ENCODE results near the gene DNAJC6.

DNAJC6 gene

GRCh38 chr1:65297706-65298105 lies 11.6 kb upstream of the DNAJC6 start:
- DNase-seq: no peak

GRCh38 chr1:65299328-65299727 lies 10.0 kb upstream of the DNAJC6 start:
- no peak for DNase-seq

- DNase-seq: no peak
These were observed 501 bp upstream of the DNAJC6 start for GRCh38 chr1:65308781-65309303.

DNA sequence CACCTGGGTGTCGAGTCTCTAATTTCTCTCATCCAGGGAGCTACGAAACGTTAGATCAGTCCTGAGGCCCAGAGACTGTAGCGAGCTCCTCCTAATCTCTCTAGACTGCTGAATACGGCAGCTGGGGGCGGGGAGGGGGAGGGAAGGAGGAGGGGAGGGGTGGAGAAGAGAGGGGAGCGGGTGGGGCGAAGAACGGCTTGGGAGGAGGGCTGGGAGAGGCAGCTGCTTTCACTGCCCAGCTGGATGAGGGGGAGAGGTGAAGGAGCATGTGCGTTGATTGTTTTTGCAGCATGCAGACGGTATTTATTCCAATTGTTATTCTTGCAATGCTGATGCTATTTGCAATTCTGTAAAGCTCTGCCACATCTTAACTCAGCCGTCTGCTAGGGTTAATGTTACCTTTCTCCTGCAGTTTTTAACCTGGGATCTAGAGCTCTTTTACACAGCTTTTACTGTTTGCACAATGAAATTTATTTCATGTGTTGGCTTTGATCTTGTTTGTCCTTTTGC lies 790 bp downstream of the DNAJC6 start:
- DNase-seq: no peak

DNA sequence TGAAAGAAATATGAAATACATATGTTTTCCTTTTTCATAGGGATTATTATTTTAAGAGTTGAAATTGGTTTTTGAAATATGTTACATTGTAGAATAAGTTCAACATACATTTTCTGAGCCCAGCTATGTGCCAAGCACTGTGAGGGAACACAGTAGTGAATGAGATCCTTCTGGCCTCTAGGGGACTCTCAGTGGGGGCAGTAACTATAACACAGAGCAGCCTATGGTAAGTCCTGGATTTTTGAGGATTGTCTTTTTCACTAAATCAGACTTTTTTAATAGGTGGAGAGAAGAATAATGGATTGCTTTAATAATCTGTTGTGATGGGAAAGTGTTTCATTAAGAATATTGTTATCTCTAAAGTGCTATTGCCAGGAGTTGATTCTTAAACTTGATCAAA lies 2.4 kb downstream of the DNAJC6 start:
- no peak for DNase-seq

- no peak for DNase-seq
These were observed 6.9 kb downstream of the DNAJC6 start for GRCh38 chr1:65316233-65316632.

DNA sequence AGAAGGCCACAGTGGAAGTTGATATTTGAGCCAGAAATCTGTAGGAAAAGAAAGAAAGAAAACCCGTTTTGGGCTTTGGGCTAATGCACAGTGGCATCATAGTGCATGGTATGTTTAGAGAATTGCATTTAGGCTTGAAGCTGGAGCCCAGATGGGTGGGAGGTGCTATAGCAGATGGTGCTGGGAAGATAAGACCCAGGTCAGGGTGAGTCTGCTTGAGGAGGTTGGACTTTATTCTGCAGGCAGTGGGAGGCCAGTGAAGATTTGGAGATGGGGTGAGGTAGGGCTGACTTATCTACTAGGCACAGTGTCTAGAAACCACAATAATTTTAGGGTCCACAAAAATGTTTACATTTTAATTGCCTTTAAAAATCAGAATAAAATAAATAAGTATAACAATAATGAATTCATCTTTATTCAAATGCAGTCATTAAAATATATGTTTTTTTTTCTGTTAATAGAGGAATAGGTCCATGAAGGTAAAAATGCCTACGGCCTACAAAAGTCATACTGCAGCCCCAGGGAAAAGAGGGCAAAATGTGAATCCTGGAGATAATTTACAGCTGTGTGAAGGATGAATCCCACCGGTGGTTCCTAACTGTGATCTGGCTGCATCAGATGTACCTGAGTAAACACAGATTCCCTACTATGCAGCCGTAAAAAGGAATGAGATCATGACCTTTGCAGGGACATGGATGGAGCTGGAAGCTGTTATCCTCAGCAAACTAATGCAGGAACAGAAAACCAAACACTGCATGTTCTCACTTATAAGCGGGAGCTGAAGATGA lies 8.7 kb downstream of the DNAJC6 start:
- no peak for DNase-seq

DNA sequence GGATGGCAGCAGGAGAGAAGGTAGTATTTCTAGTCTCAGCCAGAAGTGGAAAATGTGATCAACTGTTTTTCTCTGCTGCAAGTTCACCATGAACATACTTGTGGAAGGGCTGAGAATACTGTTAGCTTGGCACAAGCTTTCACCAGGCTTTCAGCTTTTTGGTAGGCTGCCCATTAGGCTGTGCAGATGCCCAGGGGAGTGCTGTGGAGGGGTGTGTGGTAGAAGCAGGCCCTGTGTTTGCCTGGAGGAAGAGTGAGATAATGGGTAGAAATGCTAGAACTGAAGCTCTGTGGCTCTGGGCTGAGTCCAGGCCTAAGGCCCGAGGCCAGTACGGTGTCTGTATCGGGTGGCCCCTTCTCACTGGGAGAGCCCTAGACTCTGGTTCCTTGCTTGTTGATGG lies 9.8 kb downstream of the DNAJC6 start:
- DNase-seq: no peak

DNA sequence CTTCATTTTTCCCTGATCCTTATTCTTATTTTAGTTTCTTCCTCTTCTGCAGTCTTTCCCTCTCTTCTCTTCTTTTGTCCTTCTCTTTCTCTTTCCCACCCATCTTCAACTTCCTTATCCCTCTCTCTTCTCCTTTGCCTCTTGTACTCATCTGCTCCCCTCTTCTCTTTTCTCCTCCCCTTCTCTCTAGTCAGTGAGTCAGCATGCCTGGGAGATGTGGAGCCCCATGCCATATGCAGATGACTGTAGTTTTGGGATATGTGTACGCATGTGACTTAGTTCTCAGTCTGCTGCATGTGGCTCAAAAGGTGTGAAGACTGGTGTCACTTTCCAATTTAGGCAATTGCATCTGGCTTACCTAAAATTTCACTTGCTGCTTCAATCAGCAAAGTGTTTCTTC lies 10.4 kb downstream of the DNAJC6 start:
- DNase-seq: no peak

- no peak for DNase-seq
These were observed 12.5 kb downstream of the DNAJC6 start for GRCh38 chr1:65321879-65322278.

DNA sequence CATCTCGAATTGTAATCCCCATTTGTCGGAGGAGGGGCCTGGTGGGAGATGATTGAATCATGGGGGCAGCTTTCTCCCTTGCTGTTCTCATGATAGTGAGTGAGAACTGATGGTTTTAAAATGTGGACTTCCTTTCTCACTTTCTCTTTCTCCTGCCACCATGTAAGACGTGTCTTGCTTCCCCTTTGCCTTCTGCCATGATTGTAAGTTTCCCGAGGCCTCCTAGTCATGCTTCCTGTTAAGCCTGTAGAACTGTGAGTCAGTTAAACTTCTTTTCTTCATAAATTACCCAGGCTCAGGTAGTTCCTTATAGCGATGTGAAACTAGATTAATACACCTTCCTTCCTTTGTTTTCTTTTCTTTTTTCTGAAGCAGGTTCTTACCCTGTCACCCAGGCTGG lies 13.9 kb downstream of the DNAJC6 start:
- DNase-seq: no peak

GRCh38 chr1:65330021-65330420 lies 20.7 kb downstream of the DNAJC6 start:
- no peak for DNase-seq

DNA sequence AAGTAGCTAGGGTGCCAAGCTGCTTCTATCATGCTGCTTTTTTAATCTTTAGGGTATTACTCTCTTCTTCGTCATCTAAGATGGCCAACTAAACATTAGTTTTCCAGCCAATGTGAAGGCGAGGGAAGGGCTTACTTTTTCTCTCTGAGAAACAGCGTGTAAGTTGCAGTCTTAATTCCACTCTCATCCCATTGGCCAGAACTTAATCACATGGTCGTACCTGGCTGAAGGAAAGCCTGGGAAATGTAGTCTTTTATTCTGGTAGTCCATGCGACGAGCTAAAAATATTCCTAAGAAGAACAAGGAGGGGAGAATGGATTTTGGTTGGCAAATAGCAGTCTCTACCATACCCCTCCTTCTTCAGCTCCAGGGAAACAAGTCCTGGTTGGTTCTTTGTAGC lies 21.5 kb downstream of the DNAJC6 start:
- no peak for DNase-seq

- DNase-seq: no peak
These were observed 23.5 kb downstream of the DNAJC6 start for GRCh38 chr1:65332821-65333220.

DNA sequence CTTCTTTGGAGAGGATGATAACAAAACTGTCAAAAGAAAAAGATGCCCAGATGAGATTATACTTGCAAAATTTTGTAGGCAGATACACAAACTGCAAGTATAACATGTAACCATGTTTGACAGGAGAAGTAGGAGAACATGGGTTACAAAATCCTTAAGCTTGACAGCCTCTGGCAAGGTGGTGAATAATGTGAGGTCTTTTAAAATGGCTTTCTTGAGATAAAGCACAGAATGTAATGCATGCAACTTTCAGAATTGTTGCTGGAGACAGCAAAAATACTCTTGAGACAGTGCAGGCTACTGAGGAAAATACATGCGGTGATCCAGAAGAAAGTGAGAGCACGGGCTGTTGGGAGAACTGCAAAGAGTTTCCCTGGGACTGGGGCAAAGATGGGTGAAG lies 24.7 kb downstream of the DNAJC6 start:
- DNase-seq: no peak

- DNase-seq: no peak
These were observed 30.6 kb downstream of the DNAJC6 start for GRCh38 chr1:65339866-65340468.

- DNase-seq: no peak
These were observed 32.0 kb downstream of the DNAJC6 start for GRCh38 chr1:65341381-65341780.

DNA sequence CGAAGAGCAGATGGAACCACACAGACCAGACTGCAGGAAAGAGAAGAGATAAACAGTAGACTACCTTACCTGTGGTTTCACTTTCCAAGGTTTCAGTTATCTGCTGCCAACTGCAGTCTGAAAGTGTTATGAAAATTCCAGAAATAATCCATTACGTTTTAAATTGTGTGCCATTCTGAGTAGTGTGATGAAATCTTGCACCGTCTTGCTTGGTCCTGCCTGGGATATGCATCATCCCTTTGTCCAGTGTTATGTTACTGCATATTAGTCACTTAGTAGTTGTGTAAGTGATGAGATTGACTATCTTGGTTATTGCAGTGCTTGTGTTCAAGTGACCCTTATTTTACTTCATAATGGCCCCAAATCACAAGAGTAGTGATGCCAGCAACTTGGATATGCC lies 33.9 kb downstream of the DNAJC6 start:
- no peak for DNase-seq

GRCh38 chr1:65344171-65344814 lies 35.0 kb downstream of the DNAJC6 start:
- no peak for DNase-seq

DNA sequence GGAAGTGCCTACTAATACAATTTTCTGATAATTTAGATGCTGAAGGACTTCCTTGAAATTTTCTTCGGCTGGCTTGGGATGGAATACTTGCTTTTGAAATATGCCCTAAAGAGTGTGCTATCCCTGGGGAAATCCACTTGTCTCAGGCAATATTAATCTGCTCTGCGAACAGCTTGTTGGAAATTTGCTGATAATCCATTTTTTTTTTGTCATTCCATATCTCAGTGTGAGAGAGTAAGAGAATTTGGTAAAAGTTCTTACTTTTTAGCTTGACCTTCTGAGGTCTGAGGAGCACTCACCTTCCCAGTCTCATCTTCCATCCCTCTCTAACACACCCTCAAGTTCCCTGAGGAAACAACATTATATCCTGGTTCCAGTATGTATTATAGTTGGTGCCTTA lies 36.8 kb downstream of the DNAJC6 start:
- DNase-seq: no peak

- no peak for DNase-seq
These were observed 45.8 kb downstream of the DNAJC6 start for GRCh38 chr1:65355031-65355712.

- no peak for DNase-seq
These were observed 48.1 kb downstream of the DNAJC6 start for GRCh38 chr1:65357291-65357960.

- no peak for DNase-seq
These were observed 50.5 kb downstream of the DNAJC6 start for GRCh38 chr1:65359888-65360287.
